HT1080 (cell line): ENCODE measurements around the gene LIN7B. TPM values are rescaled to one million over a fixed set of nuclear protein-coding genes. Genes with fewer than 3 reads are reported as not detected.
"Not testable (repeated sequence)": the region's sequence is repeated elsewhere in the genome, so short reads cannot be mapped to it uniquely, and the experiment has no call there.

Experiments
- DNase-seq: peaks from one replicate; pipeline ENCODE4 v3.0.0-alpha.2; 2015; ENCODE audit warnings: low read depth
- total RNA-seq: library from RNA; depleted of rRNA; stranded (reverse); fragments of >200 nt; shearing (Covaris generic); gene quantifications from 2 replicates; pipeline ENCODE4 v1.2.3, GENCODE V29; 2014

Gene LIN7B
- total RNA-seq, 1 experiment from 2014 or later = 2.6 TPM

- peak; percentile 91 for DNase-seq
These were observed 4.6 kb downstream of the LIN7B start, which contains the start of gene C19orf73 for GRCh38 chr19:49118565-49119410. TSS of gene C19orf73 (minus strand) at chr19:49119143. CDS start at chr19:49119022, 121 bp downstream.

- DNase-seq = peak; percentile 43
These were observed 5.5 kb downstream of the LIN7B start, which contains the start of gene PPFIA3 for GRCh38 chr19:49119411-49120324. TSS of gene PPFIA3 (plus strand) at chr19:49119544. CDS start at chr19:49127874, 8,330 bp downstream.

DNA sequence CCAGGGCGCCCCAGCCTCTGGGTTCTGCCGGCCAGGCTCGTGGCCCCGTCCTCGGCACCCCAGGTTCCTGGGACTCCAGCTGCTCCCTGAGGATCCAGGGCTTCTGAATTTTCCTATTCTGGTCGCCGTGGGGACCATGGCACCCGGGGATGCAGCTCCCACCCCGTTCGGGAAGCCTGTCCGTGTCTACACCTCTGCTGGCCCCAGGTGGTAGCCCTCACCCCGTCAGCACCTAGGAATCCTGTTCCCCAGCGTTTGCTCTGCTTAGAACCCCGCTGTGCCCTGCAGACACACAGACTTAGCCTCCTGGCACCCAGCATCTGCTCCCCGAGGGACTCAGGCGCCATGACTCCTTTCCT is 6.1 kb downstream of the LIN7B start:
- no peak for DNase-seq

GRCh38 chr19:49120868-49121267 is 6.7 kb downstream of the LIN7B start:
- no peak for DNase-seq

DNA sequence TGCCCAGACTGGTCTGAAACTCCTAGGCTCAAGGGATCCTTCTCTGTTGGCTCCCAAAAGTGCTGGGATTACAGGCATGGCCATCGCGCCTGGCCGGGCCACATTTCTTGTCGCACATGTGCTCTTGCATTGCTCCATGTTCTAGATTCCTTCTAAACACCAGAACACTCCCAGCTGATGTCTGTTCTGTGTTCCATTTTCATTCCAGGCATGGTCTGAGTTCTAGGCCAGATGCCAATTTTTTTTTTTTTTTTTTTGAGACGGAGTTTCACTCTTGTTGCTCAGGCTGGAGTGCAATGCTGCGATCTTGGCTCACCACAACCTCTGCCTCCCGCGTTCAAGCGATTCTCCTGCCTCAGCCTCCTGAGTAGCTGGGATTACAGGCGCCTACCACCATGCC is 7.7 kb downstream of the LIN7B start:
- not testable (repeated sequence) for DNase-seq

DNA sequence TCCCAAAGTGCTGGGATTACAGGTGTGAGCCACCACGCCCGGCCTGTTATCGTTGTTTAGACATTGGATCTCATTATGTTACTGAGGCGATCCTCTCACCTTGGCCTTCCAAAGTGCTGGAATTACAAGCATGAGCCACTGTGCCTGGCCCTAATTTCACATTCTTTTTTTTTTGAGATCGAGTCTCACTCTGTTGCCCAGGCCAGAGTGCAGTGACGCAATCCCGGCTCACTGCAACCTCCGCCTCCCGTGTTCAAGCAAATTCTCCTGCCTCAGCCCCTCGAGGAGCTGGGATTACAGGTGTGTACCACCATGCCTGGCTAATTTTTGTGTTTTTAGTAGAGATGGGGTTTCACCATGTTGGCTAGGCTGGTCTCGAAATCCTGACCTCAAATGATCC is 9.1 kb downstream of the LIN7B start:
- not testable (repeated sequence) for DNase-seq

- no peak for DNase-seq
These were observed 11.0 kb downstream of the LIN7B start for GRCh38 chr19:49125025-49125731.

GRCh38 chr19:49126575-49126974 is 12.4 kb downstream of the LIN7B start:
- no peak for DNase-seq

GRCh38 chr19:49127225-49127624 is 13.1 kb downstream of the LIN7B start:
- not testable (repeated sequence) for DNase-seq

- DNase-seq = peak; percentile 85
These were observed 13.7 kb downstream of the LIN7B start for GRCh38 chr19:49127674-49128544.

DNA sequence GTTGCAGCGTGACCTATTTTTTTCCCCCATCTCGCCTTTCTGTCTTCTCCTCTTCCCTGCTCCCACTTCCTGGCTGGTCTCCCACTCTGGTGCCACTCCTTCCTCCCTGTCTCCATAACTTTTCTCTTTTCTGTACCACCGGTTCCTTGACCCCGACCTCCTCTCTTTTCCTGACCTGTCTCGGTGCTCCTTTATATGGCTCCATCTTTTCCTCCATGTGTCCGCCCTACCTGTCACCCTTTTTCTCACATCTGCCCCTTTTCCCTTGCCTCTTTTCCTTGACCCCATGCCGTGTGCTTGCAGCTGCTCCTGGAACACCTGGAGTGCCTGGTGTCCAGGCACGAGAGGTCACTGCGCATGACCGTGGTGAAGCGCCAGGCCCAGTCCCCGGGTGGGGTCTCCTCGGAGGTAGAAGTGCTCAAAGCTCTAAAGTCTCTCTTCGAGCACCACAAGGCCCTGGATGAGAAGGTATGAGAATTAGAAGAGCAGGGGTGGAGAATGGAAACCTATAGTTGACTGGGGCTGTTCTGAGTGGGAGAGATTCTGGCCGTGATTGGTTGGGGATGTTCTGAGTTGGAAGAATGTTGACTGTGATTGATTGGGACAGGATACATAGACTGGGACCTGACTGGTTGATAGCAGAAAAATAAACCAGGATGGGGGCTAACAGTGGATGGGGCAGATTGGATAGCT is 14.5 kb downstream of the LIN7B start:
- no peak for DNase-seq

- no peak for DNase-seq
These were observed 15.0 kb downstream of the LIN7B start for GRCh38 chr19:49129238-49129583.

DNA sequence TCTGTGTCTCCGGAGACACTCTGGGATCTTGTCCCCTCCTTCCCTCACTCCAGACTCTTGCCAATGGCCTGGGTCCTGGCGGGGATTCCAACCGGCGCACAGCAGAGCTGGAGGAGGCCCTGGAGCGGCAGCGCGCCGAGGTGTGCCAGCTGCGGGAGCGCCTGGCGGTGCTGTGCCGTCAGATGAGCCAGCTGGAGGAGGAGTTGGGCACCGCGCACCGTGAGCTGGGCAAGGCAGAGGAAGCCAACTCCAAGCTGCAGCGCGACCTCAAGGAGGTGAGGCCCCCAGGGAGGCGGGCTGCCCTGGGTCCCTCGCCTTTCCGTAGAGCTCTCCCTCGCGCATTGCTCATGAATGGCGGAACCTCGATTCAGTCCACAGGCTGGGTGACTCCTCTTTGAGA is 16.2 kb downstream of the LIN7B start:
- no peak for DNase-seq

GRCh38 chr19:49132974-49133609 is 18.9 kb downstream of the LIN7B start:
- DNase-seq = no peak

- DNase-seq = no peak
These were observed 19.7 kb downstream of the LIN7B start for GRCh38 chr19:49133621-49134454.

GRCh38 chr19:49135686-49136085 is 21.5 kb downstream of the LIN7B start:
- no peak for DNase-seq

DNA sequence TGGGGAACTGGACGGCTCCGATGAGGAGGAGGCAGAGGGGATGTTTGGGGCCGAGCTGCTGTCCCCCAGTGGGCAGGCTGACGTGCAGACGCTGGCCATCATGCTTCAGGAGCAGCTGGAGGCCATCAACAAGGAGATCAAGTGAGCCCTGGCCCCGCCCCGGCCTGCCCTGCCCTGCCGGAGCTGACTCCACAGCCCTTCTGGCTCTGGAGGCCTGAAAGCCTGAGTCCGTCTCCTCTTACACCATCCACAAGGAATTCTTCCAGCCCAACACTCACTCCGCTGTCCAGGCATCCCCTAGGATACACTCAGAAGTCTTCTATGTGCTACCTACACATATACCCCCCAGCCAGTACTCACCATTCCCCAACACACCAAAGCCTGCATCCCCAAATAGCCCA is 22.6 kb downstream of the LIN7B start:
- no peak for DNase-seq

DNA sequence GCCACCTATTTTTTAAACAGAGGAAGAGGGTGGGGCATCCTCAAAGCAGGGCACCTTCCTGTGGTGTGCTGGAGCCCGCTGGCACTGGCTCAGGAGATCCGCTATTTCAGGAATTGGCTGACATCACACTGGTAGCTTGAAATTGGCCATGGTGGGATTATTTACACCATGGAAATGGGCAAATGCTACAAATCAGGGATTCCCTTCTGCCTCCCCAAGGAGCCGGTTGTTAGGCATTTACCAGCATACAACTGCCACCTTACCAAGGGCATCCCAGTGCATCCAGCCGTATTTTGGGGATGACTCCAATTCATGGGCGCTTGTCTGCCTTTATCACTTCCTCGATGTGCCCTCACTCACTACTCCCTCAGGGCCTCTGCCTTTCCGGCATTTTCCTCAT is 26.8 kb downstream of the LIN7B start:
- DNase-seq = no peak

DNA sequence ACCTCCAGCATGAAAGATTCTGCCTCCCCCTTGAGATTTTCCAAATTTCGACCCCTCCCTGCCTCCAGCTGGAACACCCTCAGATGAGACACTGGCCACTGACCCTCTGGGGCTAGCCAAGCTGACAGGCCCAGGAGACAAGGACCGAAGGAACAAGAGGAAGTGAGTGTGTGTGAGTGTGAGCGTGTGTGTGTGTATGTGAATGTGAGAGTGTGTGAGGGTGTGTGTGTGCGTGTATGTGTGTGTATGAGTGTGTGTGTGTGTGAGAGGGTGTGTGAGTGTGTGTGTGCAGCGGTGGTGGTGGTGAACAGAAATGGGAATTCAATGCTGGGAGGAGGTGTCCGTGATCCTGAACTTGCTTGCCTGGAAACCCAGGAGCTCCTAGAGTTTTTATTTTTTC is 27.2 kb downstream of the LIN7B start:
- DNase-seq = no peak
